Naive thymus-derived CD8-positive, alpha-beta T cell (primary cell): Measurements from ENCODE around the gene GRM8. TPM values are rescaled to one million over a fixed set of nuclear protein-coding genes. Genes with fewer than 3 reads are reported as not detected.

Source experiments
- ATAC-seq, 2 donors: fragments of 150-1000 bp; cut with Tn5 transposase in 1 of 2; sonication (Bioruptor Pico), chemical (Tn5 transposase) in 1 of 2; 1 replicate in 1 of 2; 2 replicates in 1 of 2; pipeline ENCODE4 v1.10.0; 2021; ENCODE audit warnings: mild to moderate bottlenecking in 2 of 2, moderate library complexity in 2 of 2
- POLR2A ChIA-PET: fragments of 350-600 bp; sonication (Branson Sonifier 250); formaldehyde crosslinking; loops from one replicate; lab custom pipeline; 2021; ENCODE audit warnings: antibody characterized with exemption; lab: Charles Lee
- DNase-seq, 10 donors: peaks; one replicate each; pipeline versions ENCODE4 v3.0.0 to v3.0.0-alpha.2; 2020 to 2022
- H3K27ac Mint-ChIP-seq, 10 donors: one replicate each; pipeline ENCODE4 v1.8.0; 2020 to 2022; ENCODE audit warnings: mild to moderate bottlenecking in 10 of 10, mixed read lengths in 10 of 10, moderate library complexity in 4 of 10, inconsistent platforms in 1 of 10
- H3K27me3 Mint-ChIP-seq, 5 donors: one replicate each; pipeline ENCODE4 v1.8.0; 2021 to 2022; ENCODE audit warnings: mixed read lengths in 5 of 5
- H3K36me3 Mint-ChIP-seq, 3 donors: one replicate each; pipeline ENCODE4 v1.8.0; 2020 to 2022; ENCODE audit warnings: mixed read lengths in 3 of 3, mild to moderate bottlenecking in 2 of 3, inconsistent platforms in 1 of 3
- H3K4me1 Mint-ChIP-seq, 4 donors: one replicate each; pipeline ENCODE4 v1.8.0; 2021 to 2022; ENCODE audit warnings: mixed read lengths in 4 of 4
- H3K4me3 Mint-ChIP-seq, 10 donors: one replicate each; pipeline ENCODE4 v1.8.0; 2020 to 2022; ENCODE audit warnings: mild to moderate bottlenecking in 10 of 10, mixed read lengths in 10 of 10, moderate library complexity in 6 of 10, inconsistent platforms in 1 of 10
- H3K9me3 Mint-ChIP-seq, 9 donors: one replicate each; pipeline ENCODE4 v1.8.0; 2020 to 2022; ENCODE audit warnings: mixed read lengths in 9 of 9, mild to moderate bottlenecking in 3 of 9, inconsistent platforms in 1 of 9, moderate library complexity in 1 of 9
- polyA plus RNA-seq, 3 donors: library from polyadenylated mRNA; unstranded; fragments of 300-500 nt; fragmentation: Illumina TruSeq; gene quantifications; one replicate each; pipeline ENCODE4 v1.2.3, GENCODE V29; 2021
- total RNA-seq, 8 experiments: library from RNA in 2 of 8; stranded (reverse) in 2 of 8; gene quantifications; one replicate each; pipeline ENCODE4 v1.2.3 and lab custom pipeline; 2021 to 2026

GRM8 gene
- total and polyA plus RNA-seq, 5 experiments from 2014 or later = not detected

- DNase-seq (no peak), ATAC-seq (no peak)
- peaks cover 0 to 4% (median 0%) of the 10 kb centered on the region in 9 donors for H3K9me3 Mint-ChIP-seq
- POLR2A ChIA-PET = no interaction called here
- no peaks in the 10 kb centered on the region for H3K4me1 Mint-ChIP-seq
- H3K36me3 Mint-ChIP-seq = peaks cover 0 to 4% (median 0%) of the 10 kb centered on the region in 3 donors
- H3K27ac Mint-ChIP-seq = no peak overlapping the region
- H3K4me3 Mint-ChIP-seq = no peak overlapping the region
- H3K27me3 Mint-ChIP-seq = peaks cover 3 to 23% (median 18%) of the 10 kb centered on the region in 5 donors
Observed at GRCh38 chr7:127214956-127215718, 37.6 kb downstream of the GRM8 start.

- Mint-ChIP-seq H3K27me3 (peaks cover 15 to 48% (median 29%) of the 10 kb centered on the region in 5 donors), H3K4me1 (no peaks in the 10 kb centered on the region), H3K36me3 (peaks cover 0 to 4% (median 0%) of the 10 kb centered on the region in 3 donors), H3K27ac (no peak overlapping the region), H3K9me3 (peaks cover 0 to 4% (median 0%) of the 10 kb centered on the region in 9 donors), H3K4me3 (no peak overlapping the region)
- POLR2A ChIA-PET = no interaction called here
- ATAC-seq (no peak), DNase-seq (no peak)
Observed at GRCh38 chr7:127209886-127210285, 42.9 kb downstream of the GRM8 start.

GRCh38 chr7:127208860-127209259 lies 43.9 kb downstream of the GRM8 start:
- POLR2A ChIA-PET = no interaction called here
- Mint-ChIP-seq H3K4me1 (no peaks in the 10 kb centered on the region), H3K9me3 (peaks cover 0 to 4% (median 0%) of the 10 kb centered on the region in 9 donors), H3K27ac (no peak overlapping the region), H3K4me3 (no peak overlapping the region), H3K36me3 (peaks cover 0 to 4% (median 0%) of the 10 kb centered on the region in 3 donors), H3K27me3 (peaks cover 15 to 48% (median 29%) of the 10 kb centered on the region in 5 donors)
- ATAC-seq (no peak), DNase-seq (no peak)

- Mint-ChIP-seq H3K27ac (no peak overlapping the region), H3K9me3 (peaks cover 0 to 4% (median 0%) of the 10 kb centered on the region in 9 donors), H3K4me1 (no peaks in the 10 kb centered on the region), H3K36me3 (peaks cover 0 to 4% (median 0%) of the 10 kb centered on the region in 3 donors), H3K27me3 (peaks cover 12 to 48% (median 29%) of the 10 kb centered on the region in 5 donors), H3K4me3 (no peak overlapping the region)
- no peak for ATAC-seq
- no peak for DNase-seq
- POLR2A ChIA-PET = no interaction called here
Observed at GRCh38 chr7:127208351-127208750, 44.4 kb downstream of the GRM8 start.

- Mint-ChIP-seq H3K4me1 (no peaks in the 10 kb centered on the region), H3K27me3 (peaks cover 12 to 48% (median 25%) of the 10 kb centered on the region in 5 donors), H3K9me3 (no peaks in the 10 kb centered on the region)
Observed at GRCh38 chr7:127207806-127208205, 44.9 kb downstream of the GRM8 start.

GRCh38 chr7:127207230-127207629 lies 45.5 kb downstream of the GRM8 start:
- Mint-ChIP-seq H3K9me3 (no peaks in the 10 kb centered on the region), H3K27ac (no peak overlapping the region), H3K4me3 (no peak overlapping the region), H3K4me1 (no peaks in the 10 kb centered on the region), H3K27me3 (peaks cover 12 to 48% (median 24%) of the 10 kb centered on the region in 5 donors), H3K36me3 (no peaks in the 10 kb centered on the region)
- no peak for ATAC-seq
- DNase-seq = no peak
- POLR2A ChIA-PET = no interaction called here

More at GRCh38 chr7:127207806-127208205, 44.9 kb downstream of the GRM8 start:
- Mint-ChIP-seq H3K36me3 (peaks cover 0 to under 1% (median 0%) of the 10 kb centered on the region in 3 donors), H3K27ac (no peak overlapping the region), H3K4me3 (no peak overlapping the region)
- DNase-seq (no peak), ATAC-seq (no peak)
- POLR2A ChIA-PET = no interaction called here

- ATAC-seq (no peak), DNase-seq (no peak)
- Mint-ChIP-seq H3K27ac (no peak overlapping the region), H3K36me3 (no peaks in the 10 kb centered on the region), H3K4me3 (no peak overlapping the region), H3K9me3 (no peaks in the 10 kb centered on the region), H3K4me1 (no peaks in the 10 kb centered on the region), H3K27me3 (peaks cover 5 to 36% (median 14%) of the 10 kb centered on the region in 5 donors)
- POLR2A ChIA-PET = no interaction called here
Observed at GRCh38 chr7:127194571-127194970, 58.2 kb downstream of the GRM8 start.

GRCh38 chr7:127189886-127190285 lies 62.9 kb downstream of the GRM8 start:
- H3K4me3 Mint-ChIP-seq = no peak overlapping the region
- peaks cover 9 to 20% (median 13%) of the 10 kb centered on the region in 4 donors for H3K4me1 Mint-ChIP-seq
- DNase-seq (no peak), ATAC-seq (no peak)
- no peaks in the 10 kb centered on the region for H3K9me3 Mint-ChIP-seq
- POLR2A ChIA-PET = no interaction called here
- no peak overlapping the region for H3K27ac Mint-ChIP-seq
- no peaks in the 10 kb centered on the region for H3K36me3 Mint-ChIP-seq
- H3K27me3 Mint-ChIP-seq = peaks cover 5 to 47% (median 14%) of the 10 kb centered on the region in 5 donors

GRCh38 chr7:127189074-127189473 lies 63.7 kb downstream of the GRM8 start:
- Mint-ChIP-seq H3K27ac (no peak overlapping the region), H3K36me3 (no peaks in the 10 kb centered on the region), H3K4me3 (no peak overlapping the region), H3K9me3 (no peaks in the 10 kb centered on the region), H3K4me1 (peaks cover 9 to 20% (median 13%) of the 10 kb centered on the region in 4 donors), H3K27me3 (peaks cover 5 to 47% (median 14%) of the 10 kb centered on the region in 5 donors)
- no peak for DNase-seq
- POLR2A ChIA-PET = no interaction called here
- no peak for ATAC-seq

GRCh38 chr7:127187740-127188139 lies 65.0 kb downstream of the GRM8 start:
- Mint-ChIP-seq H3K4me1 (peaks cover 9 to 20% (median 13%) of the 10 kb centered on the region in 4 donors), H3K36me3 (no peaks in the 10 kb centered on the region), H3K27me3 (peaks cover 4 to 33% (median 11%) of the 10 kb centered on the region in 5 donors), H3K4me3 (peak overlapping the region in 2 of 10 donors; percentile 2), H3K9me3 (no peaks in the 10 kb centered on the region), H3K27ac (peak overlapping the region in 1 of 10 donors; percentile 3)
- POLR2A ChIA-PET = no interaction called here
- ATAC-seq (peak; percentile 37 to 76), DNase-seq (peak in 3 of 10 donors; percentile 13 to 43 (median 36))

- Mint-ChIP-seq H3K27me3 (peaks cover 0 to 32% (median 9%) of the 10 kb centered on the region in 5 donors), H3K9me3 (peaks cover 0 to under 1% (median 0%) of the 10 kb centered on the region in 9 donors), H3K27ac (no peak overlapping the region), H3K36me3 (no peaks in the 10 kb centered on the region), H3K4me3 (no peak overlapping the region), H3K4me1 (peaks cover 9 to 20% (median 13%) of the 10 kb centered on the region in 4 donors)
- DNase-seq (no peak), ATAC-seq (no peak)
- POLR2A ChIA-PET = no interaction called here
Observed at GRCh38 chr7:127186686-127187085, 66.1 kb downstream of the GRM8 start.

GRCh38 chr7:127177156-127177555 lies 75.6 kb downstream of the GRM8 start:
- POLR2A ChIA-PET = no interaction called here
- Mint-ChIP-seq H3K27ac (no peak overlapping the region), H3K36me3 (peaks cover 0 to 34% (median 9%) of the 10 kb centered on the region in 3 donors), H3K27me3 (peaks cover 20 to 66% (median 22%) of the 10 kb centered on the region in 5 donors), H3K4me3 (no peak overlapping the region), H3K9me3 (peaks cover 7 to 48% (median 19%) of the 10 kb centered on the region in 9 donors), H3K4me1 (no peaks in the 10 kb centered on the region)
- ATAC-seq = no peak
- DNase-seq = no peak

GRCh38 chr7:127162366-127162765 lies 90.4 kb downstream of the GRM8 start:
- Mint-ChIP-seq H3K36me3 (no peaks in the 10 kb centered on the region), H3K9me3 (no peaks in the 10 kb centered on the region), H3K27me3 (peaks cover 7 to 22% (median 8%) of the 10 kb centered on the region in 5 donors), H3K4me3 (no peak overlapping the region), H3K27ac (no peak overlapping the region), H3K4me1 (no peaks in the 10 kb centered on the region)
- POLR2A ChIA-PET = no interaction called here
- ATAC-seq (no peak), DNase-seq (no peak)
